IMR-90 (cell line): ENCODE results near the gene KLK13. TPM values are rescaled to one million over a fixed set of nuclear protein-coding genes. Genes with fewer than 3 reads are reported as not detected.

Source experiments
- ATAC-seq: fragments of 200-7000 bp; cut with Tn5 transposase; 2 replicates; pipeline ENCODE4 v1.9.1; 2020; ENCODE audit warnings: low read depth, mild to moderate bottlenecking, moderate library complexity
- BruUV-seq: library from RNA; stranded (reverse); fragments of 400-500 nt; replicated peaks from 2 replicates; lab custom pipeline; 2021; lab: Mats Ljungman, UMichigan
- CTCF ChIA-PET: fragments of 300-600 bp; formaldehyde crosslinking; extraction: SDS; loops from one replicate; lab custom pipeline; 2021; ENCODE audit warnings: antibody characterized with exemption; lab: Yijun Ruan, JAX
- POLR2A ChIA-PET: fragments of 300-600 bp; sonication (Branson Sonifier 250); formaldehyde crosslinking; loops from one replicate; lab custom pipeline; 2022; ENCODE audit warnings: antibody characterized with exemption; ENCODE audit not compliant: unreplicated experiment; lab: Charles Lee
- DNase-seq: peaks from one replicate; pipeline ENCODE4 v3.0.0; 2013
- H2AFZ ChIP-seq: replicated peaks from 2 replicates; pipeline ENCODE3; 2013; ENCODE audit warnings: low read length, mild to moderate bottlenecking; ENCODE audit not compliant: poor library complexity
- H2AK5ac ChIP-seq: 2 replicates; pipeline ENCODE4 v1.6.1; 2013; ENCODE audit warnings: low read depth, low read length, inconsistent platforms
- H2AK9ac ChIP-seq: replicated peaks from 2 replicates; pipeline ENCODE3; 2013; ENCODE audit warnings: mild to moderate bottlenecking, low read depth, low read length, moderate library complexity; ENCODE audit not compliant: poor library complexity
- H2BK120ac ChIP-seq: 2 replicates; pipeline ENCODE4 v1.6.1; 2013; ENCODE audit warnings: low read depth, low read length, inconsistent platforms
- H2BK15ac ChIP-seq: 3 replicates; pipeline ENCODE4 v1.6.1; 2013; ENCODE audit warnings: low read depth, low read length, inconsistent platforms
- H2BK20ac ChIP-seq: 2 replicates; pipeline ENCODE4 v1.6.1; 2013; ENCODE audit warnings: low read depth, mild to moderate bottlenecking, inconsistent platforms, low read length, moderate library complexity
- H2BK5ac ChIP-seq: 2 replicates; pipeline ENCODE4 v1.6.1; 2013; ENCODE audit warnings: mild to moderate bottlenecking, low read depth, low read length, inconsistent platforms; ENCODE audit not compliant: poor library complexity, severe bottlenecking
- H3K14ac ChIP-seq: replicated peaks from 2 replicates; pipeline ENCODE4 v1.6.1; 2013; ENCODE audit warnings: low read depth, low read length, inconsistent platforms
- H3K18ac ChIP-seq: 2 replicates; pipeline ENCODE4 v1.6.1; 2013; ENCODE audit warnings: low read depth, low read length, control low read depth
- H3K23ac ChIP-seq: 2 replicates; pipeline ENCODE4 v1.6.1; 2013; ENCODE audit warnings: low read depth, low read length, inconsistent platforms
- H3K27ac ChIP-seq: 2 replicates; pipeline ENCODE4 v1.5.1; 2013; ENCODE audit warnings: mild to moderate bottlenecking, control low read depth, low read length; ENCODE audit not compliant: insufficient read depth
- H3K27me3 ChIP-seq: 2 replicates; pipeline ENCODE4 v1.6.1; 2013; ENCODE audit warnings: low read length; ENCODE audit not compliant: control insufficient read depth, insufficient read depth
- H3K36me3 ChIP-seq: 2 replicates; pipeline ENCODE4 v1.6.1; 2013; ENCODE audit warnings: low read length, mixed read lengths; ENCODE audit not compliant: control insufficient read depth, insufficient read depth
- H3K4ac ChIP-seq: 2 replicates; pipeline ENCODE4 v1.6.1; 2013; ENCODE audit warnings: low read depth, low read length, inconsistent platforms
- H3K4me1 ChIP-seq: 2 replicates; pipeline ENCODE4 v1.6.1; 2013; ENCODE audit warnings: low read length, mixed read lengths; ENCODE audit not compliant: control insufficient read depth, insufficient read depth
- H3K4me2 ChIP-seq: 2 replicates; pipeline ENCODE4 v1.6.1; 2013; ENCODE audit warnings: low read depth, mild to moderate bottlenecking, control low read depth, low read length, moderate library complexity
- H3K4me3 ChIP-seq: 2 replicates; pipeline ENCODE4 v1.5.1; 2013; ENCODE audit warnings: low read depth, mild to moderate bottlenecking, control low read depth, low read length, moderate library complexity; ENCODE audit not compliant: insufficient read depth
- H3K56ac ChIP-seq: 2 replicates; pipeline ENCODE4 v1.6.1; 2013; ENCODE audit warnings: low read length, inconsistent platforms; ENCODE audit not compliant: insufficient read depth; ENCODE audit errors: extremely low read depth
- H3K79me1 ChIP-seq, 2 experiments: 2 replicates each; pipeline ENCODE4 v1.6.1; 2013; ENCODE audit warnings: low read length in 2 of 2, inconsistent platforms in 1 of 2, low read depth in 1 of 2
- H3K9ac ChIP-seq: 2 replicates; pipeline ENCODE4 v1.6.1; 2013; ENCODE audit warnings: low read depth, low read length, control low read depth
- H3K9me1 ChIP-seq: 2 replicates; pipeline ENCODE4 v1.6.1; 2013; ENCODE audit warnings: low read length, inconsistent platforms; ENCODE audit not compliant: insufficient read depth
- H3K9me3 ChIP-seq: 2 replicates; pipeline ENCODE4 v1.6.1; 2013; ENCODE audit warnings: low read length; ENCODE audit not compliant: control insufficient read depth, insufficient read depth
- H4K20me1 ChIP-seq: 2 replicates; pipeline ENCODE4 v1.6.1; 2013; ENCODE audit warnings: low read length, inconsistent platforms; ENCODE audit not compliant: insufficient read depth
- H4K5ac ChIP-seq: 2 replicates; pipeline ENCODE4 v1.6.1; 2013; ENCODE audit warnings: mild to moderate bottlenecking, low read depth, low read length, control low read depth
- H4K8ac ChIP-seq, 2 experiments: 2 replicates each; pipeline ENCODE4 v1.6.1; 2013; ENCODE audit warnings: low read depth in 2 of 2, low read length in 2 of 2, control low read depth in 1 of 2, inconsistent platforms in 1 of 2
- H4K91ac ChIP-seq: 2 replicates; pipeline ENCODE4 v1.6.1; 2013; ENCODE audit warnings: low read depth, low read length, inconsistent platforms; ENCODE audit not compliant: insufficient read depth
- CEBPB ChIP-seq: IDR thresholded peaks from 2 replicates; pipeline ENCODE4 v1.6.1; 2012; ENCODE audit warnings: low read depth, low read length, improper control_type of control experiment
- CHD1 ChIP-seq: IDR thresholded peaks from 2 replicates; pipeline ENCODE4 v1.6.1; 2012; ENCODE audit warnings: low read depth, low read length, improper control_type of control experiment
- ELK1 ChIP-seq: fragments of 150-350 bp; IDR thresholded peaks from 2 replicates; pipeline ENCODE4 v1.6.1; 2016; ENCODE audit warnings: low read depth, mild to moderate bottlenecking, low read length, moderate library complexity, borderline replicate concordance
- MXI1 ChIP-seq: IDR thresholded peaks from 2 replicates; pipeline ENCODE4 v1.6.1; 2012; ENCODE audit warnings: low read depth, mild to moderate bottlenecking, low read length, moderate library complexity, borderline replicate concordance
- NFE2L2 ChIP-seq: fragments of 150-350 bp; IDR thresholded peaks from 2 replicates; pipeline ENCODE4 v1.6.1; 2016; ENCODE audit warnings: low read depth, mild to moderate bottlenecking, low read length
- POLR2A ChIP-seq: IDR thresholded peaks from 2 replicates; pipeline ENCODE4 v1.6.1; 2012; ENCODE audit warnings: mild to moderate bottlenecking, low read depth, low read length
- RFX5 ChIP-seq: IDR thresholded peaks from 2 replicates; pipeline ENCODE4 v1.8.0; 2012; ENCODE audit warnings: low read depth, mild to moderate bottlenecking, low read length, moderate library complexity
- USF2 ChIP-seq: fragments of 150-350 bp; IDR thresholded peaks from 2 replicates; pipeline ENCODE4 v1.6.1; 2017; ENCODE audit warnings: mild to moderate bottlenecking, antibody characterized with exemption, low read length, low read depth
- WGBS, 2 experiments: methylation state at CpG; one replicate each; pipeline versions ENCODE4 v1.1.5 to v1.1.7; 2013; ENCODE audit warnings: missing lambda C conversion rate in 2 of 2; ENCODE audit not compliant: insufficient read length in 1 of 2; ENCODE audit errors: extremely low coverage in 2 of 2; 5-methylcytosine and 5-hydroxymethylcytosine counted together
- dilution Hi-C: fragments of 300-500 bp; cut with HindIII; formaldehyde crosslinking; loops from one replicate; pipeline ENCODE4 v1.14.3; 2018; ENCODE audit warnings: low sequenced_read_pairs; ENCODE audit not compliant: unreplicated experiment
- in situ Hi-C: fragments of 300-500 bp; cut with MboI; formaldehyde crosslinking; loops from 3 replicates; pipeline ENCODE4 v1.14.3; 2019; ENCODE audit warnings: low sequenced_read_pairs, inconsistent platforms, mixed read lengths
- intact Hi-C: fragments of 100-400 bp; cut with micrococcal nuclease; formaldehyde crosslinking; loops from 2 replicates; pipeline ENCODE4 v1.10.0; 2022
- polyA plus RNA-seq, 3 experiments: library from polyadenylated mRNA; depleted of rRNA; stranded (reverse); fragments of >200 nt; gene quantifications; 2 replicates each; pipeline ENCODE4 v1.2.3, GENCODE V29; 2012; ENCODE audit warnings: low replicate concordance in 1 of 3
- total RNA-seq: library from RNA; depleted of rRNA; stranded (reverse); fragments of >200 nt; gene quantifications from 2 replicates; pipeline ENCODE4 v1.2.3, GENCODE V29; 2012

Gene KLK13
- total and polyA plus RNA-seq, 2 of the 4 experiments (the other 2 are of a cell fraction) = not detected

DNA sequence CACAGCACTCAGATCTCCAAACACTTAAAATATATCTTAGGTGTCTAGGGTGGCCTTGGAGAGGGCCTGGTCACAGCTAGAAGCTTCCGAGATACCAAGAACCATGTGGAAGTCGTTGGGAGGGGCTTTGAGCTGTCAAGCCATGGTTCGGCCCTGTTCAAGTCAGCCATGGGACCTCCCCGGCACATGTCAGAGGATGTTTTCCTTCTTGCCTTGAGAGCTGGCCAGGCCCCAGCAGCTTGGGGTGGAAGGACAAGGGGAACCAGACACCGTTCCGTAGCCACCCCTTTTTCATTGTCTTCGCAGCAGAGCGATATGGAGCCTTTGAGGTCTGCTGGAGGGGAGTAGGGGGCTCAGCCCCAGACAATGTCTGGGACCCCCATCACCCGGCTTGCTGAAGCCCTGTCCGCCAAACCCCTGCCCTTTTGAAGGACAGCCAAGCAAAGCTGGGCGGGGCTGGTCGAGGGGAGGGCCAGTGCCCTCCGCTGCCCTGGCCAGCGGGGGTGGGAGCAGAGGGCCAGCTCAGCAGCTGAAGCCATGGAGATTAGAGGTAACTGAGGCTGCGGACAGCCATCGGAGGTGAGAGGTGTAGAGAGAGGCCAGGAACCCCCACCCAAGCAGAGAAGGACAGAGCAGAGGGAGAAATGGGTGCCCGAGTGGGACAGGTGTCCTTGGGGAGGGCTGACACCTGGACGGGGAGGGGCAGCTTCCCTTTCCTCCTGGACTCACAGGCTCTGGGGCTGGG, 38.9 kb downstream of the KLK13 start:
- CTCF ChIA-PET = no interaction called here
- Histone ChIP-seq H4K91ac (no peak overlapping the region), H3K23ac (no peak overlapping the region), H2BK5ac (no peak overlapping the region), H3K4me1 (no peaks in the 10 kb centered on the region), H2AK5ac (no peak overlapping the region), H3K4me2 (no peak overlapping the region), H3K56ac (no peak overlapping the region), H4K8ac (no peak overlapping the region), H3K14ac (no peak overlapping the region), H3K9me3 (no peaks in the 10 kb centered on the region), H4K20me1 (no peaks in the 10 kb centered on the region), H3K4ac (no peak overlapping the region), H3K27me3 (no peaks in the 10 kb centered on the region), H3K27ac (no peak overlapping the region), H3K18ac (no peak overlapping the region), H2AFZ (no peak overlapping the region), H2BK20ac (no peak overlapping the region), H2BK15ac (no peak overlapping the region), H3K9me1 (no peaks in the 10 kb centered on the region), H3K9ac (no peak overlapping the region), H2AK9ac (no peak overlapping the region), H2BK120ac (no peak overlapping the region), H3K36me3 (no peaks in the 10 kb centered on the region), H4K5ac (no peak overlapping the region), H3K4me3 (no peak overlapping the region), H3K79me1 (no peaks in the 10 kb centered on the region)
- DNase-seq = no peak
- no peak for ATAC-seq
- BruUV-seq = no TSS peak
- dilution Hi-C loops (no loop called here), in situ Hi-C loops (no loop called here), intact Hi-C loops (no loop called here)
- WGBS, 2 experiments = 50% methylated on average over 10 of the region's 18 CpGs; no CpG with 5 or more reads in 1 of the 2 experiments
- POLR2A ChIA-PET = no interaction called here
- TF ChIP-seq MXI1 (no peak), CHD1 (no peak), NFE2L2 (no peak), CEBPB (no peak), POLR2A (no peak), RFX5 (no peak), ELK1 (no peak), USF2 (no peak)
